AG04449 (cell line): ENCODE data around the gene ASIC1.

Source experiments
- CTCF ChIA-PET: fragments of 350-600 bp; formaldehyde crosslinking; extraction: SDS; loops from one replicate; lab custom pipeline; 2021; ENCODE audit warnings: antibody characterized with exemption; lab: Yijun Ruan, JAX
- POLR2A ChIA-PET: fragments of 400-600, 350-600 bp; formaldehyde crosslinking; extraction: SDS; loops from one replicate; lab custom pipeline; 2020; ENCODE audit warnings: antibody characterized with exemption, inconsistent platforms; lab: Yijun Ruan, JAX
- DNase-seq: peaks from one replicate; pipeline ENCODE4 v3.0.0-alpha.2; 2010; ENCODE audit warnings: low read depth, low spot score
- H3K4me3 ChIP-seq: 2 replicates; pipeline ENCODE4 v1.5.1; 2011; ENCODE audit warnings: low read depth, mild to moderate bottlenecking, control low read depth, low read length
- CTCF ChIP-seq: IDR thresholded peaks from one replicate; pipeline ENCODE4 v1.5.1; 2011; ENCODE audit warnings: mild to moderate bottlenecking, moderate library complexity, low read length, control low read depth, inconsistent platforms; ENCODE audit not compliant: insufficient read depth; ENCODE audit errors: missing control alignments

ASIC1 gene

GRCh38 chr12:50101663-50102062, 44.3 kb downstream of the ASIC1 start:
- TF ChIP-seq CTCF, result peak; percentile 46
- H3K4me3 ChIP-seq, result no peak overlapping the region
- DNase-seq, result no peak
- ChIA-PET POLR2A (interaction anchor here (0.8 to 3.0 kb wide), 4 partner anchors 10 to 120 kb away, joined by 3 to 17 read pairs (median 3); partner anchors contain the start of gene COX14), CTCF (interaction anchor here (0.8 to 7.0 kb wide), 9 partner anchors 8 to 213 kb away, joined by 3 to 144 read pairs (median 6); partner anchors contain the start of genes COX14 and SMARCD1)

GRCh38 chr12:50102131-50102531, 44.7 kb downstream of the ASIC1 start:
- no peak overlapping the region for H3K4me3 ChIP-seq
- no peak for DNase-seq
- ChIA-PET CTCF (interaction anchor here (0.8 to 7.0 kb wide), 10 partner anchors 8 to 213 kb away, joined by 3 to 144 read pairs (median 5); partner anchors contain the start of genes COX14 and SMARCD1), POLR2A (interaction anchor here (1.0 to 3.0 kb wide), 3 partner anchors 10 to 119 kb away, joined by 3 to 17 read pairs (median 3); partner anchors contain the start of gene COX14)
- TF ChIP-seq CTCF, result no peak

DNA sequence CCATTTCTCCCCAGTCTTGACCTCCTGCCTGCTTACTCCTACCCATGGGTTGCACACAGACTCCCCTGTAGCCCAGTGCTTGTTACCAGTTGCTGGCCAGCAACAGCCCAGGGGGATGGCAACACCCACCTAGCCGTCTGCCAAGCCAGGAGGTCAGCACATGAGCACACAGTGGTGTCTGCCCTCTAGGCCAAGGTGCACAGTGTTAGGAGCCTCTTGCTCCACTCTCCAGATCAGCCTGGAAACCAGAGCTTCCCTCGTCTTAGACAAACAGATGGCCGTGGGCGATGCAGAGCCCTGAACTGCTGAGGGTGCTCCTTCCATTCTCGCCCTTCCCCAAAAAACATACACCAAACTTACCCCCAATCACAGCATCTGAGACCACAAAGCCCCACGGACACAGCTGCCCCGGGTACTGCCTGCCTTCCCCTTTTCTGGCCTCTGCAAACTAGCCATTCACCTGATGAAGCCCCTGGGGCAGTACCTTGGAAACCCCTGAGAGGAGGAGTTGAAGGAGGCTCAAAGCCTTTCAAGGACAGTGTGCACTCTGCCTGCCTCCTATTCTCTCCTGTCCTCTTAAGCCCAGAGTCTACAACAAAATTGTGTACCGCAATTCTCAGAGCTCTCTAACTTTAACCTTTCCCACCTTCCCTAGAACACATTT, 45.4 kb downstream of the ASIC1 start:
- H3K4me3 ChIP-seq, result no peak overlapping the region
- POLR2A ChIA-PET, result interaction anchor here (1.2 to 3.0 kb wide), 2 partner anchors 9 to 16 kb away, joined by 3 to 17 read pairs; partner anchors contain the start of gene COX14
- no peak for TF ChIP-seq CTCF
- CTCF ChIA-PET, result interaction anchor here (0.8 to 7.0 kb wide), 17 partner anchors 7 to 212 kb away, joined by 3 to 144 read pairs (median 3); partner anchors contain the start of genes COX14 and SMARCD1
- DNase-seq, result no peak

DNA sequence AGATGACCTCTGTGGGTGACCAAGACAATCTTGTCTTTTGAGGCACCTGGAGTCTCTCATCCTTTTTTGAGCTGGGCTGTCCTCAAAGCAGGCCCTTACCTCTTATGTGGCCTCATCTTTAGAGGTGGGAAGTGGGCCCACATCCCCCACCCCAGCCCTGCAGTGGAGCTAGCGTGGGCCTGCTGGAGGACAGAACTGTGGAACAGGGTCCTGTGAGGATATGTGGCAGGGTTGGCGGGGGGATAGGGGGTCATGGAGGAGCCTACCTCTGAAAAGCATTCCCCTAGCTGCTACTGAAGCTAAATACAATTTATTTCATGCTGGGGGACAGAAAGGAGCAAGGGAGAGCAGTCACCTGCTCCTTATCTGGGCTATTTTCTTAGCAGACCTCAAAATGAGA, 46.0 kb downstream of the ASIC1 start:
- H3K4me3 ChIP-seq, result no peak overlapping the region
- ChIA-PET CTCF (interaction anchor here (0.8 to 7.0 kb wide), 14 partner anchors 7 to 211 kb away, joined by 3 to 144 read pairs (median 4); partner anchors contain the start of genes COX14 and SMARCD1), POLR2A (interaction anchor here (1.2 to 3.0 kb wide), 2 partner anchors 9 to 15 kb away, joined by 3 to 17 read pairs; partner anchors contain the start of gene COX14)
- TF ChIP-seq CTCF, result no peak
- DNase-seq, result no peak

GRCh38 chr12:50103767-50104321, 46.4 kb downstream of the ASIC1 start, which contains the start of gene GPD1:
TSS of gene GPD1 (plus strand) at chr12:50104008. CDS start at chr12:50104051, 43 bp downstream.
- POLR2A ChIA-PET, result interaction anchor here (1.2 to 3.0 kb wide), 2 partner anchors 8 to 15 kb away, joined by 3 to 17 read pairs; partner anchors contain the start of gene COX14
- TF ChIP-seq CTCF, result no peak
- DNase-seq, result no peak
- H3K4me3 ChIP-seq, result no peak within 1 kb of the TSS
- CTCF ChIA-PET, result interaction anchor here (0.8 to 7.0 kb wide), 12 partner anchors 6 to 211 kb away, joined by 3 to 144 read pairs (median 6); partner anchors contain the start of genes COX14 and SMARCD1
